HCT116 (cell line): ENCODE data around the gene KIAA1671. TPM values are rescaled to one million over a fixed set of nuclear protein-coding genes. Genes with fewer than 3 reads are reported as not detected.

Experiments
- ATAC-seq: fragments of 200-7000 bp; cut with Tn5 transposase; 2 replicates; pipeline ENCODE4 v1.9.1; 2020; ENCODE audit warnings: mild to moderate bottlenecking, moderate library complexity
- BruUV-seq: library from RNA; stranded (reverse); fragments of 400-500 nt; replicated peaks from 2 replicates; lab custom pipeline; 2021; lab: Mats Ljungman, UMichigan
- CTCF ChIA-PET: fragments of 300-600 bp; sonication (Branson Sonifier 250); formaldehyde crosslinking; loops from one replicate; lab custom pipeline; 2021; ENCODE audit warnings: antibody characterized with exemption; lab: Charles Lee
- POLR2A ChIA-PET: fragments of 300-600, 350-600 bp; sonication (Branson Sonifier 250); formaldehyde crosslinking; loops from one replicate; lab custom pipeline; 2021; ENCODE audit warnings: antibody characterized with exemption; lab: Charles Lee
- RAD21 ChIA-PET, 2 experiments: fragments of 300-600 bp; sonication (Branson Sonifier 250); formaldehyde crosslinking; loops; one replicate each; lab custom pipeline; 2023; ENCODE audit warnings: low total read pairs in 2 of 2; ENCODE audit not compliant: uncharacterized antibody in 2 of 2, unreplicated experiment in 2 of 2, low non-redundant PET in 1 of 2; lab: Charles Lee
- DNase-seq: peaks from one replicate; pipeline ENCODE4 v3.0.0-alpha.2; 2010; ENCODE audit warnings: low read depth, low spot score
- H2AFZ ChIP-seq: fragments of 200-600 bp; shearing (Covaris generic), sonication (generic); 2 replicates; pipeline ENCODE4 v1.6.1; 2017; ENCODE audit warnings: low read depth, mixed run types, mixed read lengths, antibody characterized with exemption, low read length; ENCODE audit not compliant: poor library complexity, severe bottlenecking
- H3K27ac ChIP-seq: 2 replicates; pipeline ENCODE4 v1.5.1; 2012; ENCODE audit warnings: low read depth, low read length
- H3K27me3 ChIP-seq: fragments of 200-600 bp; sonication (generic); 2 replicates; pipeline ENCODE4 v1.6.1; 2016; ENCODE audit warnings: mixed run types, low read length, mixed read lengths; ENCODE audit not compliant: insufficient read depth
- H3K36me3 ChIP-seq, 2 experiments: fragments of 200-500 bp in 1 of 2; fragments of 200-600 bp in 1 of 2; sonication (Bioruptor generic) in 1 of 2; sonication (generic) in 1 of 2; 2 replicates each; pipeline versions ENCODE4 v1.5.1 to v1.6.1; 2014 to 2016; ENCODE audit warnings: low read length in 2 of 2, inconsistent platforms in 1 of 2, mixed read lengths in 1 of 2, mixed run types in 1 of 2; ENCODE audit not compliant: insufficient read depth in 2 of 2, control insufficient read depth in 1 of 2
- H3K4me1 ChIP-seq, 2 experiments: fragments of 200-600 bp in 1 of 2; sonication (generic) in 1 of 2; 2 replicates each; pipeline versions ENCODE4 v1.5.1 to v1.6.1; 2012 to 2017; ENCODE audit warnings: low read length in 2 of 2, inconsistent platforms in 1 of 2, mild to moderate bottlenecking in 1 of 2, mixed read lengths in 1 of 2, mixed run types in 1 of 2, moderate library complexity in 1 of 2; ENCODE audit not compliant: insufficient read depth in 2 of 2, control insufficient read depth in 1 of 2
- H3K4me2 ChIP-seq: fragments of 200-600 bp; sonication (generic); 2 replicates; pipeline ENCODE4 v1.6.1; 2017; ENCODE audit warnings: mixed run types, low read length, mixed read lengths
- H3K4me3 ChIP-seq, 2 experiments: fragments of 200-600 bp in 1 of 2; sonication (generic) in 1 of 2; replicated peaks in 1 of 2; 2 replicates each; pipeline ENCODE4 v1.5.1; 2011 to 2016; ENCODE audit warnings: low read length in 2 of 2, control low read depth in 1 of 2, low read depth in 1 of 2, mild to moderate bottlenecking in 1 of 2, mixed read lengths in 1 of 2, mixed run types in 1 of 2
- H3K79me2 ChIP-seq: fragments of 200-600 bp; sonication (generic); 2 replicates; pipeline ENCODE4 v1.6.1; 2017; ENCODE audit warnings: mild to moderate bottlenecking, mixed run types, low read length, moderate library complexity, mixed read lengths; ENCODE audit not compliant: insufficient read depth
- H3K9ac ChIP-seq: fragments of 200-600 bp; sonication (generic); 2 replicates; pipeline ENCODE4 v1.6.1; 2016; ENCODE audit warnings: low read length, mixed read lengths
- H3K9me2 ChIP-seq: fragments of 200-600 bp; sonication (generic), shearing (Covaris generic); 2 replicates; pipeline ENCODE4 v1.6.1; 2017; ENCODE audit warnings: mixed run types, mild to moderate bottlenecking, moderate library complexity; ENCODE audit not compliant: insufficient read depth
- H3K9me3 ChIP-seq, 2 experiments: fragments of 200-500 bp in 1 of 2; fragments of 200-600 bp in 1 of 2; sonication (Bioruptor generic) in 1 of 2; sonication (generic) in 1 of 2; 2 replicates each; pipeline ENCODE4 v1.6.1; 2014 to 2017; ENCODE audit warnings: low read length in 2 of 2, mixed read lengths in 2 of 2, inconsistent platforms in 1 of 2, low read depth in 1 of 2, mild to moderate bottlenecking in 1 of 2, mixed run types in 1 of 2, moderate library complexity in 1 of 2; ENCODE audit not compliant: control insufficient read depth in 1 of 2, insufficient read depth in 1 of 2
- H4K20me1 ChIP-seq: fragments of 200-600 bp; sonication (generic), shearing (Covaris generic); 2 replicates; pipeline ENCODE4 v1.6.1; 2017; ENCODE audit warnings: mixed run types, mild to moderate bottlenecking, moderate library complexity; ENCODE audit not compliant: insufficient read depth
- CBX3 ChIP-seq: IDR thresholded peaks from 2 replicates; pipeline ENCODE4 v1.6.1; 2012; ENCODE audit warnings: low read depth
- EGR1 ChIP-seq: IDR thresholded peaks from 2 replicates; pipeline ENCODE4 v1.6.1; 2012; ENCODE audit warnings: low read depth
- ELF1 ChIP-seq: IDR thresholded peaks from 2 replicates; pipeline ENCODE4 v1.6.1; 2012; ENCODE audit warnings: low read depth, borderline replicate concordance
- EZH2phosphoT487 ChIP-seq: fragments of 200-600 bp; IDR thresholded peaks from 2 replicates; pipeline ENCODE4 v1.6.1; 2018; ENCODE audit warnings: antibody characterized with exemption, borderline replicate concordance
- JUND ChIP-seq: IDR thresholded peaks from 2 replicates; pipeline ENCODE4 v1.6.1; 2012
- MAX ChIP-seq: IDR thresholded peaks from 2 replicates; pipeline ENCODE4 v1.6.1; 2012
- POLR2A ChIP-seq: IDR thresholded peaks from 2 replicates; pipeline ENCODE4 v1.7.0; 2011; ENCODE audit warnings: borderline replicate concordance; ENCODE audit not compliant: insufficient read depth, insufficient read length; ENCODE audit errors: extremely low read depth
- POLR2AphosphoS5 ChIP-seq: IDR thresholded peaks from 2 replicates; pipeline ENCODE4 v1.6.1; 2011; ENCODE audit warnings: mild to moderate bottlenecking, low read depth, low read length, moderate library complexity
- RAD21 ChIP-seq: IDR thresholded peaks from 2 replicates; pipeline ENCODE4 v1.6.1; 2012; ENCODE audit warnings: low read depth, mild to moderate bottlenecking
- SIN3A ChIP-seq: IDR thresholded peaks from 2 replicates; pipeline ENCODE4 v1.6.1; 2012; ENCODE audit warnings: low read depth
- SRF ChIP-seq: IDR thresholded peaks from 2 replicates; pipeline ENCODE4 v1.6.1; 2012; ENCODE audit warnings: low read depth
- TCF7L2 ChIP-seq: IDR thresholded peaks from 2 replicates; pipeline ENCODE4 v1.7.0; 2011; ENCODE audit warnings: borderline replicate concordance, inconsistent platforms; ENCODE audit not compliant: insufficient read depth, insufficient read length; ENCODE audit errors: extremely low read depth
- YY1 ChIP-seq: IDR thresholded peaks from 2 replicates; pipeline ENCODE4 v1.6.1; 2011; ENCODE audit warnings: low read length, low read depth, moderate library complexity, mild to moderate bottlenecking; ENCODE audit not compliant: insufficient replicate concordance; ENCODE audit errors: extremely low read depth
- ZBTB33 ChIP-seq: IDR thresholded peaks from 2 replicates; pipeline ENCODE4 v1.6.1; 2011; ENCODE audit warnings: mild to moderate bottlenecking, low read length, moderate library complexity; ENCODE audit not compliant: insufficient replicate concordance; ENCODE audit errors: extremely low read depth
- ZFX ChIP-seq: fragments of 450-650 bp; IDR thresholded peaks from 2 replicates; pipeline ENCODE4 v1.6.1; 2017
- intact Hi-C: fragments of 100-400 bp; cut with micrococcal nuclease; formaldehyde crosslinking; loops from 2 replicates; pipeline ENCODE4 v1.10.0; 2022
- total RNA-seq: library from RNA; stranded (reverse); gene quantifications from one replicate; pipeline ENCODE4 v1.2.1, GENCODE V29; 2021; ENCODE audit not compliant: unreplicated experiment
- TF ChIP-seq, protein P1 (sequence below): IDR thresholded peaks from 2 replicates; pipeline ENCODE4 v1.6.1; 2012; ENCODE audit warnings: low read depth

Gene KIAA1671
- total RNA-seq, 1 experiment from 2014 or later = 36.8 TPM

GRCh38 chr22:24990344-24990905 is 37.9 kb downstream of the KIAA1671 start:
- DNase-seq (no peak), ATAC-seq (no peak)
- Histone ChIP-seq H3K27ac (peak overlapping the region; percentile 90), H3K4me1 (peaks cover 65 to 82% of the 10 kb centered on the region in 2 experiments), H3K79me2 (peaks cover 23% of the 10 kb centered on the region; the same call in 1 of the 2 replicates), H3K4me2 (peak overlapping the region; percentile 85), H3K9ac (peak overlapping the region; percentile 64), H3K9me2 (no peaks in the 10 kb centered on the region), H3K36me3 (no peaks in the 10 kb centered on the region), H2AFZ (no peak overlapping the region), H4K20me1 (0 out of 2 replicates have a peak, but pooled peaks cover 3% of the 10 kb centered on the region), H3K4me3 (no peak overlapping the region), H3K9me3 (no peaks in the 10 kb centered on the region), H3K27me3 (no peaks in the 10 kb centered on the region)
- CTCF ChIA-PET = interaction anchor here (0.8 to 1.6 kb wide), 4 partner anchors 25 to 67 kb away, joined by 3 read pairs; no protein-coding TSS in a partner anchor
- TF ChIP-seq, protein P1, sequence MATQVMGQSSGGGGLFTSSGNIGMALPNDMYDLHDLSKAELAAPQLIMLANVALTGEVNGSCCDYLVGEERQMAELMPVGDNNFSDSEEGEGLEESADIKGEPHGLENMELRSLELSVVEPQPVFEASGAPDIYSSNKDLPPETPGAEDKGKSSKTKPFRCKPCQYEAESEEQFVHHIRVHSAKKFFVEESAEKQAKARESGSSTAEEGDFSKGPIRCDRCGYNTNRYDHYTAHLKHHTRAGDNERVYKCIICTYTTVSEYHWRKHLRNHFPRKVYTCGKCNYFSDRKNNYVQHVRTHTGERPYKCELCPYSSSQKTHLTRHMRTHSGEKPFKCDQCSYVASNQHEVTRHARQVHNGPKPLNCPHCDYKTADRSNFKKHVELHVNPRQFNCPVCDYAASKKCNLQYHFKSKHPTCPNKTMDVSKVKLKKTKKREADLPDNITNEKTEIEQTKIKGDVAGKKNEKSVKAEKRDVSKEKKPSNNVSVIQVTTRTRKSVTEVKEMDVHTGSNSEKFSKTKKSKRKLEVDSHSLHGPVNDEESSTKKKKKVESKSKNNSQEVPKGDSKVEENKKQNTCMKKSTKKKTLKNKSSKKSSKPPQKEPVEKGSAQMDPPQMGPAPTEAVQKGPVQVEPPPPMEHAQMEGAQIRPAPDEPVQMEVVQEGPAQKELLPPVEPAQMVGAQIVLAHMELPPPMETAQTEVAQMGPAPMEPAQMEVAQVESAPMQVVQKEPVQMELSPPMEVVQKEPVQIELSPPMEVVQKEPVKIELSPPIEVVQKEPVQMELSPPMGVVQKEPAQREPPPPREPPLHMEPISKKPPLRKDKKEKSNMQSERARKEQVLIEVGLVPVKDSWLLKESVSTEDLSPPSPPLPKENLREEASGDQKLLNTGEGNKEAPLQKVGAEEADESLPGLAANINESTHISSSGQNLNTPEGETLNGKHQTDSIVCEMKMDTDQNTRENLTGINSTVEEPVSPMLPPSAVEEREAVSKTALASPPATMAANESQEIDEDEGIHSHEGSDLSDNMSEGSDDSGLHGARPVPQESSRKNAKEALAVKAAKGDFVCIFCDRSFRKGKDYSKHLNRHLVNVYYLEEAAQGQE = no peak
- TF ChIP-seq SIN3A (no peak), JUND (no peak), POLR2A (no peak), SRF (no peak), ELF1 (no peak), RAD21 (no peak), ZBTB33 (no peak), POLR2AphosphoS5 (no peak), TCF7L2 (no peak), EGR1 (no peak), EZH2phosphoT487 (no peak), CBX3 (no peak), ZFX (no peak), YY1 (no peak), MAX (no peak)
- POLR2A ChIA-PET = no interaction called here
- RAD21 ChIA-PET = no interaction called here
- BruUV-seq = no TSS peak
- intact Hi-C loops = loop anchor here (5.0 kb wide), 1 partner anchor 57 kb away; no protein-coding TSS in a partner anchor
